HepG2 (cell line): ENCODE data around the gene NDRG3. TPM values are rescaled to one million over a fixed set of nuclear protein-coding genes. Genes with fewer than 3 reads are reported as not detected.

ENCODE experiments used
- BHLHE40 ChIP-seq: IDR thresholded peaks from 2 replicates; pipeline ENCODE4 v1.6.1; 2011; ENCODE audit warnings: low read length, improper control_type of control experiment
- BORCS8-MEF2B ChIP-seq: sonication (generic); formaldehyde crosslinking; IDR thresholded peaks from 2 replicates; pipeline ENCODE4 v1.8.0; 2022; ENCODE audit warnings: mild to moderate bottlenecking, missing genetic modification reagents
- EED ChIP-seq: sonication (generic); formaldehyde crosslinking; IDR thresholded peaks from 2 replicates; pipeline ENCODE4 v1.5.0; 2020; ENCODE audit warnings: mild to moderate bottlenecking, missing genetic modification reagents
- HOXA7 ChIP-seq: sonication (generic); formaldehyde crosslinking; IDR thresholded peaks from 2 replicates; pipeline ENCODE4 v1.8.1; 2022; ENCODE audit warnings: mild to moderate bottlenecking, missing genetic modification reagents, moderate library complexity
- IRF2 ChIP-seq: IDR thresholded peaks from 2 replicates; pipeline ENCODE4 v1.6.1; 2018; ENCODE audit warnings: missing genetic modification reagents, missing compliant biosample characterization
- MYPOP ChIP-seq: sonication (generic); formaldehyde crosslinking; IDR thresholded peaks from 2 replicates; pipeline ENCODE4 v1.8.1; 2023; ENCODE audit warnings: mild to moderate bottlenecking, moderate library complexity, missing genetic modification reagents
- NFIC ChIP-seq: IDR thresholded peaks from 2 replicates; pipeline ENCODE4 v1.6.1; 2012; ENCODE audit warnings: mild to moderate bottlenecking, low read length, inconsistent platforms
- NR2F6 ChIP-seq, 2 experiments: IDR thresholded peaks; 2 replicates each; pipeline ENCODE4 v1.6.1; 2016; ENCODE audit warnings: antibody characterized with exemption in 1 of 2, mild to moderate bottlenecking in 1 of 2
- NR3C1 ChIP-seq: sonication (generic); formaldehyde crosslinking; IDR thresholded peaks from 2 replicates; pipeline ENCODE4 v1.4.0; 2020; ENCODE audit warnings: missing genetic modification reagents
- PTBP1 ChIP-seq: fragments of 200-400 bp; formaldehyde crosslinking; IDR thresholded peaks from 2 replicates; pipeline ENCODE4 v1.6.1; 2018; ENCODE audit warnings: low read length, low read depth; ENCODE audit not compliant: poor library complexity, severe bottlenecking
- SKI ChIP-seq: fragments of 450-650 bp; IDR thresholded peaks from one replicate; pipeline ENCODE4 v1.6.1; 2018; ENCODE audit warnings: mild to moderate bottlenecking; ENCODE audit not compliant: partially characterized antibody
- SNAPC2 ChIP-seq: sonication (generic); formaldehyde crosslinking; IDR thresholded peaks from 2 replicates; pipeline ENCODE4 v1.8.1; 2022; ENCODE audit warnings: mild to moderate bottlenecking, missing genetic modification reagents
- SUZ12 ChIP-seq: fragments of 150-350 bp; IDR thresholded peaks from 2 replicates; pipeline ENCODE4 v1.6.1; 2014; ENCODE audit warnings: low read depth, low read length
- TEF ChIP-seq: sonication (generic); formaldehyde crosslinking; IDR thresholded peaks from 2 replicates; pipeline ENCODE4 v1.5.0; 2020; ENCODE audit warnings: missing genetic modification reagents
- TERF1 ChIP-seq: sonication (generic); formaldehyde crosslinking; IDR thresholded peaks from 2 replicates; pipeline ENCODE4 v1.8.0; 2022; ENCODE audit warnings: mild to moderate bottlenecking, missing genetic modification reagents, moderate library complexity
- THAP11 ChIP-seq: IDR thresholded peaks from 2 replicates; pipeline ENCODE4 v1.6.1; 2016; ENCODE audit warnings: missing biosample characterization, missing genetic modification reagents
- TRIM22 ChIP-seq: fragments of 450-650 bp; IDR thresholded peaks from 2 replicates; pipeline ENCODE4 v1.6.1; 2017
- ZNF138 ChIP-seq: sonication (generic); formaldehyde crosslinking; IDR thresholded peaks from 2 replicates; pipeline ENCODE4 v1.5.0; 2020; ENCODE audit warnings: mild to moderate bottlenecking, low read depth, missing genetic modification reagents
- ZNF143 ChIP-seq: sonication (generic); formaldehyde crosslinking; IDR thresholded peaks from 2 replicates; pipeline ENCODE4 v1.4.0; 2020; ENCODE audit warnings: missing genetic modification reagents
- ZNF256 ChIP-seq: sonication (generic); formaldehyde crosslinking; conservative IDR thresholded peaks from 2 replicates; pipeline ENCODE4 v1.4.0; 2020; ENCODE audit warnings: missing genetic modification reagents
- ZNF446 ChIP-seq: sonication (generic); formaldehyde crosslinking; IDR thresholded peaks from 2 replicates; pipeline ENCODE4 v1.5.0; 2020; ENCODE audit warnings: mild to moderate bottlenecking, missing genetic modification reagents
- ZNF562 ChIP-seq: sonication (generic); formaldehyde crosslinking; IDR thresholded peaks from 2 replicates; pipeline ENCODE4 v1.8.0; 2022; ENCODE audit warnings: missing genetic modification reagents, borderline replicate concordance
- ZNF597 ChIP-seq: sonication (generic); formaldehyde crosslinking; IDR thresholded peaks from 2 replicates; pipeline ENCODE4 v1.5.0; 2020; ENCODE audit warnings: missing genetic modification reagents
- ZNF605 ChIP-seq: sonication (generic); formaldehyde crosslinking; IDR thresholded peaks from 2 replicates; pipeline ENCODE4 v1.8.0; 2022; ENCODE audit warnings: mild to moderate bottlenecking, missing genetic modification reagents
- ZNF607 ChIP-seq: sonication (generic); formaldehyde crosslinking; IDR thresholded peaks from 2 replicates; pipeline ENCODE4 v1.5.1; 2020; ENCODE audit warnings: missing genetic modification reagents, mild to moderate bottlenecking, borderline replicate concordance
- polyA plus RNA-seq, 8 experiments: library from polyadenylated mRNA; depleted of rRNA in 3 of 8; stranded (reverse) in 7 of 8; unstranded in 1 of 8; fragments of >200 nt; fragmentation: Illumina TruSeq in 4 of 8; extraction: Trizol in 4 of 8; gene quantifications; 2 replicates each; pipeline versions ENCODE4 v1.2.1 to v1.2.3, GENCODE V29; 2011 to 2016; ENCODE audit warnings: low read depth in 4 of 8, missing spikeins in 1 of 8, mixed read lengths in 1 of 8; ENCODE audit not compliant: insufficient read depth in 1 of 8
- total RNA-seq, 5 experiments: library from RNA; depleted of rRNA; stranded (reverse); fragments of >200 nt; fragmentation: Illumina TruSeq; extraction: Trizol; gene quantifications; 2 replicates each; pipeline ENCODE4 v1.2.3, GENCODE V29; 2016; ENCODE audit warnings: low read depth in 1 of 5

The NDRG3 gene
- total and polyA plus RNA-seq, 2 of the 13 experiments (the other 11 are each of a cell fraction or from before 2014, with no cell fraction given): 36.0 to 40.5 TPM

GRCh38 chr20:36606158-36607066, 139.5 kb downstream of the NDRG3 start (continued):
- TF ChIP-seq NFIC: no peak
- TF ChIP-seq SNAPC2 (CRISPR knock-in tag): no peak
- TF ChIP-seq TRIM22: no peak
- TF ChIP-seq TEF (CRISPR knock-in tag): no peak
- TF ChIP-seq IRF2 (CRISPR knock-in tag): no peak
- TF ChIP-seq NR2F6 (IDR thresholded peaks at IDR 0.05): 0 out of 2 replicates have a peak, but pooled peaks have one; percentile 25
- TF ChIP-seq NR2F6 (CRISPR knock-in tag; IDR thresholded peaks at IDR 0.05): no peak
- TF ChIP-seq EED: 0 out of 2 replicates have a peak, but pooled peaks have one; percentile 5
- no peak for TF ChIP-seq ZNF607
- no peak for TF ChIP-seq BHLHE40
- no peak for TF ChIP-seq SKI
- no peak for TF ChIP-seq PTBP1
- TF ChIP-seq BORCS8-MEF2B (CRISPR knock-in tag): 0 out of 2 replicates have a peak, but pooled peaks have one; percentile 45
- no peak for TF ChIP-seq MYPOP
- TF ChIP-seq SUZ12: no peak
- TF ChIP-seq ZNF138 (CRISPR knock-in tag): no peak
- no peak for TF ChIP-seq NR3C1
- TF ChIP-seq ZNF605 (CRISPR knock-in tag): no peak
- TF ChIP-seq HOXA7 (CRISPR knock-in tag): no peak
- TF ChIP-seq TERF1 (CRISPR knock-in tag): 0 out of 2 replicates have a peak, but pooled peaks have one; percentile 8
- peak; percentile 38; the same call in 1 of the 2 replicates for TF ChIP-seq THAP11 (CRISPR knock-in tag)
- TF ChIP-seq ZNF562 (CRISPR knock-in tag): no peak
- TF ChIP-seq ZNF143: no peak
- TF ChIP-seq ZNF446 (CRISPR knock-in tag): no peak
- no peak for TF ChIP-seq ZNF597 (CRISPR knock-in tag)
- TF ChIP-seq ZNF256: no peak; the same call in 1 of the 2 replicates
